ENCODE data around the gene DCPS. TPM values are rescaled to one million over a fixed set of nuclear protein-coding genes. Genes with fewer than 3 reads are reported as not detected.

DCPS gene
- total RNA-seq, 1 experiment from 2014 or later, result 34.8 TPM

DNA sequence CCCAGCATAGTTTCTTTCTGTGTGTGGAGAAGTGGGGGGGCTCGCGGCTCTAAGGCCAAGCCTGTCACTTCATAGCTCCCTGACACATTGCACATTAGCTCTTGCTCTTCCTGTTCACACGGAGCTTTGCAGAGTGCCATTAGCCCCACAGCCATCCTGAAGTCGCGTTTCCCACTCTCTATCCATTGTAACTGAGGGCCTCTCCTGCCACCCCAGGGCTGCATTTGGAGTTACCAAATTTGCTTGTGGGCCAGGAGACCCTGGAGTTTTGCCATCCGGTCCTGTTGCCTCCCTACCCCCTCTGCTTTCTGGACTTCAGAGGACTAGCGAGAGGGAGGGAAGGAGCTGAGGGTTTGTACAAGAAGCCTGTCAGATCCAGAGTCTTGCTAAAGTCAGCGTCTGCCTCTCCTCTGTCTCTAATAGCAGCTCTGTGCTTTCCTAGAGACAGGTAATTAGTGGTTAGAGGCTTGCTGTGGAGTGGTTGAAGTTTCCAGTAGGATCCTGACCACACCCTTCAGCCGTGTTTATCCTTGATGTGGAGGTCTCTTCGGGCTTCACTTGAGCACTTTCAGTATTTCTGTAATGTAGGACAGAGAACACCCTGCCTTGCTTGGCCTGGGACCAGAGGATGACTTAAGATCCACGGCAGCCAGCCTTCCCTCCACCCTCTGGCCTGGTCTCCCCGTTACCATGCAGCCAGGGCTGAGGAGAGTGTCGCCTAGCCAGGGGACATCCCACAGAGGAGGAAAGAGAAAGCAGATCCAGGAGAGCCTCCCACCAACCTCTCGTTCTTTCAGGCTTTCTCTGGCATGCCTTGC lies 14.1 kb downstream of the DCPS start:
- no peak overlapping the region for H3K4me3 ChIP-seq (ENCODE audit: low read depth in 2 of 2, low read length in 2 of 2)
- DNase-seq (ENCODE audit: low read depth, low spot score), result no peak
- BruUV-seq (replicated peaks), result no TSS peak
- H3K27ac ChIP-seq (ENCODE audit: low read length), result no peak overlapping the region
- POLR2A ChIA-PET, result no interaction called here
- in situ Hi-C loops (cut with HindIII; ENCODE audit: low pct_unique_long_range_greater_than_20kb, low sequenced_read_pairs), result no loop called here
- no peaks in the 10 kb centered on the region for H3K4me1 ChIP-seq (ENCODE audit: control insufficient read depth, insufficient read depth, low read length)
- no peaks in the 10 kb centered on the region for H3K27me3 ChIP-seq (ENCODE audit: control insufficient read depth, insufficient read depth, low read length)
- intact Hi-C loops (cut with micrococcal nuclease; ENCODE audit: unreplicated experiment), result loop anchor here (10.0 kb wide), 1 partner anchor 107 kb away; no protein-coding TSS in a partner anchor
- TF ChIP-seq, protein P1, sequence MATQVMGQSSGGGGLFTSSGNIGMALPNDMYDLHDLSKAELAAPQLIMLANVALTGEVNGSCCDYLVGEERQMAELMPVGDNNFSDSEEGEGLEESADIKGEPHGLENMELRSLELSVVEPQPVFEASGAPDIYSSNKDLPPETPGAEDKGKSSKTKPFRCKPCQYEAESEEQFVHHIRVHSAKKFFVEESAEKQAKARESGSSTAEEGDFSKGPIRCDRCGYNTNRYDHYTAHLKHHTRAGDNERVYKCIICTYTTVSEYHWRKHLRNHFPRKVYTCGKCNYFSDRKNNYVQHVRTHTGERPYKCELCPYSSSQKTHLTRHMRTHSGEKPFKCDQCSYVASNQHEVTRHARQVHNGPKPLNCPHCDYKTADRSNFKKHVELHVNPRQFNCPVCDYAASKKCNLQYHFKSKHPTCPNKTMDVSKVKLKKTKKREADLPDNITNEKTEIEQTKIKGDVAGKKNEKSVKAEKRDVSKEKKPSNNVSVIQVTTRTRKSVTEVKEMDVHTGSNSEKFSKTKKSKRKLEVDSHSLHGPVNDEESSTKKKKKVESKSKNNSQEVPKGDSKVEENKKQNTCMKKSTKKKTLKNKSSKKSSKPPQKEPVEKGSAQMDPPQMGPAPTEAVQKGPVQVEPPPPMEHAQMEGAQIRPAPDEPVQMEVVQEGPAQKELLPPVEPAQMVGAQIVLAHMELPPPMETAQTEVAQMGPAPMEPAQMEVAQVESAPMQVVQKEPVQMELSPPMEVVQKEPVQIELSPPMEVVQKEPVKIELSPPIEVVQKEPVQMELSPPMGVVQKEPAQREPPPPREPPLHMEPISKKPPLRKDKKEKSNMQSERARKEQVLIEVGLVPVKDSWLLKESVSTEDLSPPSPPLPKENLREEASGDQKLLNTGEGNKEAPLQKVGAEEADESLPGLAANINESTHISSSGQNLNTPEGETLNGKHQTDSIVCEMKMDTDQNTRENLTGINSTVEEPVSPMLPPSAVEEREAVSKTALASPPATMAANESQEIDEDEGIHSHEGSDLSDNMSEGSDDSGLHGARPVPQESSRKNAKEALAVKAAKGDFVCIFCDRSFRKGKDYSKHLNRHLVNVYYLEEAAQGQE (IDR thresholded peaks at IDR 0.05; ENCODE audit: insufficient read depth in 1 of 2, low read depth in 2 of 2, low read length in 1 of 2), result no peak
- no peak for TF ChIP-seq POLR2AphosphoS5 (IDR thresholded peaks at IDR 0.05; ENCODE audit: low read depth, low read length)
- no peak for TF ChIP-seq SIN3A (IDR thresholded peaks at IDR 0.05; ENCODE audit: borderline replicate concordance, insufficient read depth, low read depth, low read length)
- TF ChIP-seq, protein P2, sequence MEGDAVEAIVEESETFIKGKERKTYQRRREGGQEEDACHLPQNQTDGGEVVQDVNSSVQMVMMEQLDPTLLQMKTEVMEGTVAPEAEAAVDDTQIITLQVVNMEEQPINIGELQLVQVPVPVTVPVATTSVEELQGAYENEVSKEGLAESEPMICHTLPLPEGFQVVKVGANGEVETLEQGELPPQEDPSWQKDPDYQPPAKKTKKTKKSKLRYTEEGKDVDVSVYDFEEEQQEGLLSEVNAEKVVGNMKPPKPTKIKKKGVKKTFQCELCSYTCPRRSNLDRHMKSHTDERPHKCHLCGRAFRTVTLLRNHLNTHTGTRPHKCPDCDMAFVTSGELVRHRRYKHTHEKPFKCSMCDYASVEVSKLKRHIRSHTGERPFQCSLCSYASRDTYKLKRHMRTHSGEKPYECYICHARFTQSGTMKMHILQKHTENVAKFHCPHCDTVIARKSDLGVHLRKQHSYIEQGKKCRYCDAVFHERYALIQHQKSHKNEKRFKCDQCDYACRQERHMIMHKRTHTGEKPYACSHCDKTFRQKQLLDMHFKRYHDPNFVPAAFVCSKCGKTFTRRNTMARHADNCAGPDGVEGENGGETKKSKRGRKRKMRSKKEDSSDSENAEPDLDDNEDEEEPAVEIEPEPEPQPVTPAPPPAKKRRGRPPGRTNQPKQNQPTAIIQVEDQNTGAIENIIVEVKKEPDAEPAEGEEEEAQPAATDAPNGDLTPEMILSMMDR (IDR thresholded peaks at IDR 0.05), result no peak
- H3K9me3 ChIP-seq (ENCODE audit: control insufficient read depth, insufficient read depth, low read depth, low read length), result no peaks in the 10 kb centered on the region
- H3K36me3 ChIP-seq (ENCODE audit: control insufficient read depth, insufficient read depth, low read length), result no peaks in the 10 kb centered on the region
- peak; percentile 49; the same call in 1 of the 2 replicates for ATAC-seq
- CTCF ChIA-PET, result no interaction called here

DNA sequence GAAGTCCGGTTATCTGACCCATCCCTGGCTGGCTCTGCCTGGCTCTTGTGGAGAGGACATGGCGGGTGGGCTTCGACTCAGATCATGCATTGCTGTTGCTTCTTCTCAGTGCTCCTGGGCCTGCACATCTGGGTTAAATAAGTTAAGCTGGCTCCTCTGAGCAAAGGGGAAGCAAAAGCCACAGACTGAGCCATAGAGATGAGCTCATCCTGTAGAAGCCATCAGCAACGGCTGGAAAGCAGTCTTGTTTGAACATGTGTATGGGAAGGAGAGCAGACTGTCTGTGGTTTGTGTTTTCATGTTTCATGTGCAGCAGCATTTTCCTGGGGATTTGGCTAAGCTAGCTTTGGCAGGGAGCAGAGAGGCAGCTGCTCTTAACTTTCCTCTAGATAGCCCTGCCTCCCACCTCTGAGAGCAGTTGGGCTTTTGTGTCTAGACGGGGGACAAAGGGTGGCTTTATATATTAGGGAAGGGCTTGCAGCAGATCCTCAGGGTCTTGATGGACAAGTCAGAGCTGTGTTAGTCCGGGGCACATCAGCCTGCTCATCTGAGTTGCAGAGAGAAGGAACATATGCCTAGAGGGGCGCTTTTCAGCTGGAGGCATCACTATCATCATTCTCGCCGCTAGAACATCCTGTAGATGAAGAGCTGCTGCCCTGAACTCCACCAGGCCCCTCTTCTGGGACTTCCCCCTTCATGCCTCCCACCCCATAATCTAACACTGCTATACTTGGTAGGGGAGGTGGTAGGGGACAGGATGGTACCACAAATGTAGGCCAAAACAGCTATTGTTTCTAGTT lies 14.9 kb downstream of the DCPS start:
- H3K9me3 ChIP-seq (ENCODE audit: control insufficient read depth, insufficient read depth, low read depth, low read length), result no peaks in the 10 kb centered on the region
- H3K4me3 ChIP-seq (ENCODE audit: low read depth in 2 of 2, low read length in 2 of 2), result no peak overlapping the region
- POLR2A ChIA-PET, result interaction anchor here (0.6 kb wide), 1 partner anchor 96 kb away, joined by 7 read pairs; no protein-coding TSS in a partner anchor
- no peak overlapping the region for H3K27ac ChIP-seq (ENCODE audit: low read length)
- in situ Hi-C loops (cut with HindIII; ENCODE audit: low pct_unique_long_range_greater_than_20kb, low sequenced_read_pairs) (no loop called here), intact Hi-C loops (cut with micrococcal nuclease; ENCODE audit: unreplicated experiment) (loop anchor here (10.0 kb wide), 1 partner anchor 106 kb away; no protein-coding TSS in a partner anchor)
- ATAC-seq, result 0 out of 2 replicates have a peak, but pooled peaks have one; percentile 38
- H3K36me3 ChIP-seq (ENCODE audit: control insufficient read depth, insufficient read depth, low read length), result no peaks in the 10 kb centered on the region
- TF ChIP-seq TCF7L2 (IDR thresholded peaks at IDR 0.05; ENCODE audit: low read depth, low read length) (no peak), SIN3A (IDR thresholded peaks at IDR 0.05; ENCODE audit: borderline replicate concordance, insufficient read depth, low read depth, low read length) (no peak), POLR2AphosphoS5 (IDR thresholded peaks at IDR 0.05; ENCODE audit: low read depth, low read length) (no peak)
- TF ChIP-seq, protein P2 (IDR thresholded peaks at IDR 0.05), result no peak
- TF ChIP-seq, protein P1 (IDR thresholded peaks at IDR 0.05; ENCODE audit: insufficient read depth in 1 of 2, low read depth in 2 of 2, low read length in 1 of 2), result no peak
- no peaks in the 10 kb centered on the region for H3K4me1 ChIP-seq (ENCODE audit: control insufficient read depth, insufficient read depth, low read length)
- no TSS peak for BruUV-seq (replicated peaks)
- CTCF ChIA-PET, result interaction anchor here (1.2 kb wide), 1 partner anchor 8 kb away, joined by 5 read pairs; no protein-coding TSS in a partner anchor
- H3K27me3 ChIP-seq (ENCODE audit: control insufficient read depth, insufficient read depth, low read length), result no peaks in the 10 kb centered on the region
- no peak for DNase-seq (ENCODE audit: low read depth, low spot score)
